Measurements from ENCODE around the gene SLC2A14. TPM values are rescaled to one million over a fixed set of nuclear protein-coding genes. Genes with fewer than 3 reads are reported as not detected.
"Not testable (repeated sequence)": the region's sequence is repeated elsewhere in the genome, so short reads cannot be mapped to it uniquely, and the experiment has no call there.

Gene SLC2A14
- not detected in 2 replicates for total RNA-seq (2014; rRNA removed; shearing (Covaris generic); ENCODE audit: low replicate concordance)

DNA sequence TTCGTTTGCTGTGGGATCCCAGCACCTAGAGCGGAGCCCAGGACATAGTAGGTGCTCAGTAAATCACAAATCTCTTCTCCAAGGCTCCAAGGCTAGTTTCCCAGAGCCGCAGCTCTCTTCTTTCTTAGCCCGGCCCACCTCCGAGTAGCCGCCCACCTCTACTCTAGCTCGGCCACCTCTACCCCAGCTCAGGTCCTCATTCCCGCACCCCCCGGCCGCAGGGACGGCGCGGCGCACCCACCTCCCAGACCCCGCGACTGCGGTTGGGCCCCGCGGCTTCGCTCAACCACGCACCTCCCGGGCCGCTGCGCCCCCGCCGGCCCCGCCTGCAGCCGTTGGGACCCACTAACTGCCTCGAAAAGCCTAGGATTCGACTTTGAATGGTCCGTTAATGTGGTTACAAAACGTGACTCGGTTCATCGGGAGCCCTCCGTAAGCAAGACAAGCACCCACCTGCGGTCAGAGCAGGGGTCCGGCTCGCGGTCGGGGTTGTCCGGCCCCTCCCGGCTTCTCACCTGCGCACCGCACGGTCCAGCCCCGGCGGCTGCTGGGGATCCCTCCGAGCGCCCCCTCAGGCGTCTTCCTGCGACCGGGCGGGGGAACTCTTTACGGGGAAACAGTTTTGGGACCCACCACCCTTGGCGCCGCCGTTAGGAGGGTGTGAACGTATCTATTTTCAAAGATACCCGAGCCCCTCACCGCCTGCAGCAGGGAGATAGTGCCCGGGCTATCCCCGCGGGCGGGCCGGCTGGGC is at the start of gene SLC2A14:
TSS of gene SLC2A14 (minus strand) at position 350 of the 754 bp plus-strand sequence. CDS start 3,035 bp downstream, outside the sequence.
- H2AFZ ChIP-seq (ENCODE audit: low read length), result no peak within 1 kb of the TSS
- H3K9ac ChIP-seq (ENCODE audit: low read length), result no peak within 1 kb of the TSS
- H3K27ac ChIP-seq (ENCODE audit: low read length), result no peak within 1 kb of the TSS
- no peaks in the 10 kb centered on the region for H3K36me3 ChIP-seq (ENCODE audit: insufficient read depth, low read length)
- DNase-seq, result no peak
- H3K4me1 ChIP-seq (ENCODE audit: low read length), result no peaks in the 10 kb centered on the region
- no peak within 1 kb of the TSS for H3K4me3 ChIP-seq (ENCODE audit: low read length)
- no peaks in the 10 kb centered on the region for H3K79me2 ChIP-seq (ENCODE audit: low read length)
- H3K27me3 ChIP-seq (ENCODE audit: low read length), result no peaks in the 10 kb centered on the region
- H3K9me3 ChIP-seq (ENCODE audit: low read length), result no peaks in the 10 kb centered on the region
- no peaks in the 10 kb centered on the region for H4K20me1 ChIP-seq (ENCODE audit: insufficient read depth, low read depth, low read length)
- H3K4me2 ChIP-seq (ENCODE audit: low read depth, low read length, poor library complexity, severe bottlenecking), result no peak within 1 kb of the TSS
- no peaks in the 10 kb centered on the region for H3K9me2 ChIP-seq (replicated peaks; ENCODE audit: insufficient read depth, low read length)

- not testable (repeated sequence) for H3K27me3 ChIP-seq (ENCODE audit: low read length); H3K4me1 ChIP-seq (ENCODE audit: low read length); H3K36me3 ChIP-seq (ENCODE audit: insufficient read depth, low read length); H3K9me2 ChIP-seq (replicated peaks; ENCODE audit: insufficient read depth, low read length); H4K20me1 ChIP-seq (ENCODE audit: insufficient read depth, low read depth, low read length); H3K79me2 ChIP-seq (ENCODE audit: low read length); H3K27ac ChIP-seq (ENCODE audit: low read length); H3K4me3 ChIP-seq (ENCODE audit: low read length); DNase-seq; H3K4me2 ChIP-seq (ENCODE audit: low read depth, low read length, poor library complexity, severe bottlenecking); H3K9ac ChIP-seq (ENCODE audit: low read length); H2AFZ ChIP-seq (ENCODE audit: low read length); H3K9me3 ChIP-seq (ENCODE audit: low read length)
Measured at GRCh38 chr12:7921181-7921580, 48.5 kb upstream of the SLC2A14 start.

DNA sequence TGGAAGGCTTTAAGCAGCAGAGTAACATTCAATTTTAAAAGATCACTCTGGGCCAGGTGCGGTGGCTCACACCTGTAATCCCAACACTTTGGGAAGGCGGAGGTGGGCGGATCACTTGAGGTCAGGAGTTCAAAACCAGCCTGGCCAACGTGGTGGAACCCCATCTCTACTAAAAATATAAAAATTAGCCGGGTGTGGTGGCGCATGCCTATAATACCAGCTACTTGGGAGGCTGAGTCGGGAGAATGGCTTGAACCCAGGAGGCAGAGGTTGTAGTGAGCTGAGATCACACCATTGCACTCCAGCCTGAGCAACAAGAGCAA is 45.5 kb upstream of the SLC2A14 start:
- H3K4me2 ChIP-seq (ENCODE audit: low read depth, low read length, poor library complexity, severe bottlenecking); H3K36me3 ChIP-seq (ENCODE audit: insufficient read depth, low read length): not testable (repeated sequence)

GRCh38 chr12:7917392-7918267 is 44.9 kb upstream of the SLC2A14 start:
- no peak for DNase-seq
- Histone ChIP-seq H3K9me3 (ENCODE audit: low read length) (no peaks in the 10 kb centered on the region), H4K20me1 (ENCODE audit: insufficient read depth, low read depth, low read length) (no peaks in the 10 kb centered on the region), H3K4me3 (ENCODE audit: low read length) (no peak overlapping the region), H3K4me2 (ENCODE audit: low read depth, low read length, poor library complexity, severe bottlenecking) (no peak overlapping the region), H3K9me2 (replicated peaks; ENCODE audit: insufficient read depth, low read length) (no peaks in the 10 kb centered on the region), H3K9ac (ENCODE audit: low read length) (no peak overlapping the region), H3K79me2 (ENCODE audit: low read length) (no peaks in the 10 kb centered on the region), H3K4me1 (ENCODE audit: low read length) (no peaks in the 10 kb centered on the region), H3K36me3 (ENCODE audit: insufficient read depth, low read length) (no peaks in the 10 kb centered on the region; the same call in 1 of the 2 replicates), H3K27me3 (ENCODE audit: low read length) (no peaks in the 10 kb centered on the region), H3K27ac (ENCODE audit: low read length) (no peak overlapping the region), H2AFZ (ENCODE audit: low read length) (no peak overlapping the region)

More for the DNA sequence above, 45.5 kb upstream of the SLC2A14 start:
- not testable (repeated sequence) for H3K4me3 ChIP-seq (ENCODE audit: low read length); H3K27ac ChIP-seq (ENCODE audit: low read length); H4K20me1 ChIP-seq (ENCODE audit: insufficient read depth, low read depth, low read length); H3K4me1 ChIP-seq (ENCODE audit: low read length); H3K27me3 ChIP-seq (ENCODE audit: low read length); H3K79me2 ChIP-seq (ENCODE audit: low read length); H2AFZ ChIP-seq (ENCODE audit: low read length); H3K9me2 ChIP-seq (replicated peaks; ENCODE audit: insufficient read depth, low read length); H3K9ac ChIP-seq (ENCODE audit: low read length); DNase-seq; H3K9me3 ChIP-seq (ENCODE audit: low read length)

GRCh38 chr12:7916936-7917335 is 44.2 kb upstream of the SLC2A14 start:
- Histone ChIP-seq H4K20me1 (ENCODE audit: insufficient read depth, low read depth, low read length) (no peaks in the 10 kb centered on the region), H3K36me3 (ENCODE audit: insufficient read depth, low read length) (no peaks in the 10 kb centered on the region)
- no peak for DNase-seq

GRCh38 chr12:7915661-7916403 is 43.1 kb upstream of the SLC2A14 start:
- Histone ChIP-seq H3K27ac (ENCODE audit: low read length) (no peak overlapping the region), H3K36me3 (ENCODE audit: insufficient read depth, low read length) (no peaks in the 10 kb centered on the region), H2AFZ (ENCODE audit: low read length) (no peak overlapping the region), H4K20me1 (ENCODE audit: insufficient read depth, low read depth, low read length) (no peaks in the 10 kb centered on the region), H3K4me2 (ENCODE audit: low read depth, low read length, poor library complexity, severe bottlenecking) (no peak overlapping the region), H3K9ac (ENCODE audit: low read length) (no peak overlapping the region), H3K4me1 (ENCODE audit: low read length) (no peaks in the 10 kb centered on the region), H3K9me2 (replicated peaks; ENCODE audit: insufficient read depth, low read length) (no peaks in the 10 kb centered on the region), H3K9me3 (ENCODE audit: low read length) (no peaks in the 10 kb centered on the region), H3K27me3 (ENCODE audit: low read length) (no peaks in the 10 kb centered on the region), H3K4me3 (ENCODE audit: low read length) (no peak overlapping the region), H3K79me2 (ENCODE audit: low read length) (no peaks in the 10 kb centered on the region)
- no peak for DNase-seq

More at GRCh38 chr12:7916936-7917335, 44.2 kb upstream of the SLC2A14 start:
- H3K79me2 ChIP-seq (ENCODE audit: low read length), result no peaks in the 10 kb centered on the region
- H3K9me3 ChIP-seq (ENCODE audit: low read length), result no peaks in the 10 kb centered on the region
- H2AFZ ChIP-seq (ENCODE audit: low read length), result no peak overlapping the region
- no peak overlapping the region for H3K27ac ChIP-seq (ENCODE audit: low read length)
- H3K9ac ChIP-seq (ENCODE audit: low read length), result no peak overlapping the region
- no peak overlapping the region for H3K4me2 ChIP-seq (ENCODE audit: low read depth, low read length, poor library complexity, severe bottlenecking)
- no peaks in the 10 kb centered on the region for H3K9me2 ChIP-seq (replicated peaks; ENCODE audit: insufficient read depth, low read length)
- no peaks in the 10 kb centered on the region for H3K4me1 ChIP-seq (ENCODE audit: low read length)
- no peaks in the 10 kb centered on the region for H3K27me3 ChIP-seq (ENCODE audit: low read length)
- no peak overlapping the region for H3K4me3 ChIP-seq (ENCODE audit: low read length)

- H2AFZ ChIP-seq (ENCODE audit: low read length); H4K20me1 ChIP-seq (ENCODE audit: insufficient read depth, low read depth, low read length); H3K9ac ChIP-seq (ENCODE audit: low read length); H3K4me1 ChIP-seq (ENCODE audit: low read length); DNase-seq; H3K27me3 ChIP-seq (ENCODE audit: low read length); H3K36me3 ChIP-seq (ENCODE audit: insufficient read depth, low read length); H3K4me2 ChIP-seq (ENCODE audit: low read depth, low read length, poor library complexity, severe bottlenecking); H3K4me3 ChIP-seq (ENCODE audit: low read length); H3K9me2 ChIP-seq (replicated peaks; ENCODE audit: insufficient read depth, low read length); H3K9me3 ChIP-seq (ENCODE audit: low read length); H3K79me2 ChIP-seq (ENCODE audit: low read length); H3K27ac ChIP-seq (ENCODE audit: low read length): not testable (repeated sequence)
Measured at GRCh38 chr12:7910106-7910505, 37.4 kb upstream of the SLC2A14 start.

GRCh38 chr12:7907009-7907408 is 34.3 kb upstream of the SLC2A14 start:
- peak; percentile 56 for DNase-seq
- no peaks in the 10 kb centered on the region for H3K79me2 ChIP-seq (ENCODE audit: low read length)
- no peaks in the 10 kb centered on the region for H3K27me3 ChIP-seq (ENCODE audit: low read length)
- no peaks in the 10 kb centered on the region for H3K9me3 ChIP-seq (ENCODE audit: low read length)
- no peaks in the 10 kb centered on the region for H3K4me1 ChIP-seq (ENCODE audit: low read length)
- H3K36me3 ChIP-seq (ENCODE audit: insufficient read depth, low read length), result no peaks in the 10 kb centered on the region
- H3K9ac ChIP-seq (ENCODE audit: low read length), result no peak overlapping the region
- no peak overlapping the region for H3K4me2 ChIP-seq (ENCODE audit: low read depth, low read length, poor library complexity, severe bottlenecking)
- no peak overlapping the region for H3K4me3 ChIP-seq (ENCODE audit: low read length)
- H3K27ac ChIP-seq (ENCODE audit: low read length), result no peak overlapping the region
- no peaks in the 10 kb centered on the region for H3K9me2 ChIP-seq (replicated peaks; ENCODE audit: insufficient read depth, low read length)
- H2AFZ ChIP-seq (ENCODE audit: low read length), result no peak overlapping the region
- no peaks in the 10 kb centered on the region for H4K20me1 ChIP-seq (ENCODE audit: insufficient read depth, low read depth, low read length)
